CD14-positive monocyte (primary cell): ENCODE measurements around the gene CTSO. TPM values are rescaled to one million over a fixed set of nuclear protein-coding genes. Genes with fewer than 3 reads are reported as not detected.

Source experiments
- DNase-seq, 3 donors: peaks; one replicate each; pipeline ENCODE4 v3.0.0-alpha.2; 2011 to 2022
- H2AFZ ChIP-seq: 2 replicates; pipeline ENCODE4 v1.6.0; 2012; ENCODE audit warnings: mild to moderate bottlenecking, low read depth, low read length, inconsistent platforms; ENCODE audit not compliant: insufficient read depth, poor library complexity, severe bottlenecking
- H3K27ac ChIP-seq, 2 donors: 1 replicate in 1 of 2; 2 replicates in 1 of 2; pipeline ENCODE4 v1.5.1; 2012 to 2013; ENCODE audit warnings: low read length in 2 of 2, control low read depth in 1 of 2, inconsistent platforms in 1 of 2, low read depth in 1 of 2, mild to moderate bottlenecking in 1 of 2
- H3K27me3 ChIP-seq, 2 donors: one replicate each; pipeline versions ENCODE4 v1.6.0 to v1.6.1; 2011 to 2013; ENCODE audit warnings: low read length in 2 of 2; ENCODE audit not compliant: control insufficient read depth in 2 of 2, insufficient read depth in 2 of 2
- H3K36me3 ChIP-seq, 2 donors: replicated peaks in 1 of 2; 1 replicate in 1 of 2; 2 replicates in 1 of 2; pipeline versions ENCODE4 v1.5.1 to v1.6.1; 2012 to 2013; ENCODE audit warnings: low read length in 2 of 2, control low read depth in 1 of 2, inconsistent platforms in 1 of 2, mild to moderate bottlenecking in 1 of 2; ENCODE audit not compliant: insufficient read depth in 2 of 2, control insufficient read depth in 1 of 2
- H3K4me1 ChIP-seq, 2 donors: 1 replicate in 1 of 2; 2 replicates in 1 of 2; pipeline versions ENCODE4 v1.5.1 to v1.6.1; 2012 to 2013; ENCODE audit warnings: low read length in 2 of 2, control low read depth in 1 of 2, inconsistent platforms in 1 of 2, mild to moderate bottlenecking in 1 of 2, moderate library complexity in 1 of 2; ENCODE audit not compliant: insufficient read depth in 2 of 2, control insufficient read depth in 1 of 2
- H3K4me2 ChIP-seq: replicated peaks from 2 replicates; pipeline ENCODE3; 2012; ENCODE audit warnings: low read length, moderate library complexity, mild to moderate bottlenecking; ENCODE audit not compliant: poor library complexity, severe bottlenecking; ENCODE audit errors: extremely low read depth
- H3K4me3 ChIP-seq, 3 experiments: fragments of 200-600 bp in 1 of 3; sonication (generic) in 1 of 3; replicated peaks in 1 of 3; 1 replicate in 2 of 3; 2 replicates in 1 of 3; pipeline ENCODE4 v1.5.1; 2011 to 2013; ENCODE audit warnings: low read length in 3 of 3, mild to moderate bottlenecking in 3 of 3, control low read depth in 2 of 3, low read depth in 2 of 3, inconsistent platforms in 1 of 3, moderate library complexity in 1 of 3
- H3K79me2 ChIP-seq: 2 replicates; pipeline ENCODE4 v1.6.0; 2012; ENCODE audit warnings: mild to moderate bottlenecking, control low read depth, inconsistent platforms, low read length, moderate library complexity; ENCODE audit not compliant: insufficient read depth
- H3K9ac ChIP-seq: 2 replicates; pipeline ENCODE4 v1.6.0; 2017; ENCODE audit warnings: low read length, mild to moderate bottlenecking; ENCODE audit not compliant: insufficient read depth, poor library complexity, severe bottlenecking
- H3K9me3 ChIP-seq, 2 donors: replicated peaks in 1 of 2; 1 replicate in 1 of 2; 2 replicates in 1 of 2; pipeline versions ENCODE4 v1.5.1 to v1.6.1; 2012 to 2013; ENCODE audit warnings: low read length in 2 of 2, control low read depth in 1 of 2; ENCODE audit not compliant: control insufficient read depth in 1 of 2, insufficient read depth in 1 of 2
- H4K20me1 ChIP-seq: 2 replicates; pipeline ENCODE4 v1.6.0; 2012; ENCODE audit warnings: mild to moderate bottlenecking, low read length, control low read depth, moderate library complexity; ENCODE audit not compliant: insufficient read depth
- H3K27ac Mint-ChIP-seq, 7 donors: one replicate each; pipeline ENCODE4 v1.8.0; 2020; ENCODE audit warnings: mild to moderate bottlenecking in 7 of 7, mixed read lengths in 7 of 7, moderate library complexity in 6 of 7, inconsistent platforms in 2 of 7
- H3K27me3 Mint-ChIP-seq, 3 donors: one replicate each; pipeline ENCODE4 v1.8.0; 2021 to 2022; ENCODE audit warnings: low read depth in 3 of 3, mild to moderate bottlenecking in 3 of 3, mixed read lengths in 3 of 3, moderate library complexity in 3 of 3, inconsistent platforms in 1 of 3
- H3K36me3 Mint-ChIP-seq, 2 donors: one replicate each; pipeline ENCODE4 v1.8.0; 2020; ENCODE audit warnings: mixed read lengths in 2 of 2, inconsistent platforms in 1 of 2, mild to moderate bottlenecking in 1 of 2
- H3K4me1 Mint-ChIP-seq: one replicate; pipeline ENCODE4 v1.8.0; 2020; ENCODE audit warnings: mild to moderate bottlenecking, mixed read lengths
- H3K4me3 Mint-ChIP-seq, 2 donors: one replicate each; pipeline ENCODE4 v1.8.0; 2020; ENCODE audit warnings: mild to moderate bottlenecking in 2 of 2, mixed read lengths in 2 of 2, moderate library complexity in 1 of 2
- H3K9me3 Mint-ChIP-seq, 7 donors: one replicate each; pipeline ENCODE4 v1.8.0; 2020 to 2022; ENCODE audit warnings: mixed read lengths in 7 of 7, mild to moderate bottlenecking in 6 of 7, moderate library complexity in 6 of 7, inconsistent platforms in 2 of 7
- WGBS: methylation state at CpG from one replicate; pipeline ENCODE4 v1.1.5; 2013; ENCODE audit warnings: missing lambda C conversion rate; ENCODE audit not compliant: insufficient coverage; 5-methylcytosine and 5-hydroxymethylcytosine counted together
- intact Hi-C, 2 donors: fragments of 100-400 bp; cut with micrococcal nuclease; formaldehyde crosslinking; loops; one replicate each; pipeline versions ENCODE4 v1.15.0 to v1.15.1; 2023
- polyA plus RNA-seq, 3 donors: library from polyadenylated mRNA; depleted of rRNA in 1 of 3; unstranded in 2 of 3; stranded (reverse) in 1 of 3; fragments of 300-500 nt in 2 of 3; fragments of >200 nt in 1 of 3; fragmentation: Illumina TruSeq in 2 of 3; gene quantifications; 1 replicate in 2 of 3; 2 replicates in 1 of 3; pipeline ENCODE4 v1.2.3, GENCODE V29; 2012 to 2021
- TF ChIP-seq, protein P1 (sequence below): fragments of 200-600 bp; IDR thresholded peaks from one replicate; pipeline ENCODE4 v1.8.0; 2022; ENCODE audit warnings: antibody characterized with exemption, mild to moderate bottlenecking

The CTSO gene
- polyA plus RNA-seq, 3 donors = 18.6 to 49.1 (median 44.7) TPM

DNA sequence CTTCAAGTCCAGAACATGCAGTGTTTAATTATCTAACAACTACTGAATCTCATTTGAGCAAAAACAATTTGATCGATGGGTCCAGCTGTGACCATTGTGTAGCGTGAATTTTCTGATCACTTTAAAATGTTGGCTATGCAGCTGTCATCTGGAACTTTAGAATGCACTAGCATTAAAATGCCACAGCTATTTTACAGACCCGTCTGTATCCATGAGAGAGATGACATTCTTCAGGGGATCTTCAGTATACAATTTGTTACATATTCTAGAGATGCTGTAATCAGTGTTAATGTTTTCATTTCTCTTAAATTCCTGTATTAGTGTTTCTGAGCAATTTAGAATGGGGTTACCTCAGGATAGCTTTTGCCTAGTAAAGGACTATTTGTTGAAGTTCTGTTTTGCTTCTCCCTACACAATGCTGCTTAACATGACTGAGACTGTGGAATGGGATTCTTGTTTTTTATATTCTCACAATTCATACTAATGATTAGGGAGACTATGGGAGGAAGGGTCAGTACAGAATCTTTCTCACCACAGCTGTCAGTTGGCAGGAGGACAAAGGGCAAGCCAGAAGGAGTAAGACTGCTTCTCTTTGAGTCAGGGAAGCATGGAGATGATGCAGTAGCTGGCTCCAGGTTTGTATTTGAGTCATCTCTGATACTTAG, 13.2 kb upstream of the CTSO start:
- Histone ChIP-seq H3K36me3 (no peaks in the 10 kb centered on the region), H3K27ac (no peak overlapping the region), H3K4me1 (peaks cover 8 to 12% of the 10 kb centered on the region in 2 donors), H3K4me2 (no peak overlapping the region), H3K9ac (no peak overlapping the region), H2AFZ (no peak overlapping the region), H3K79me2 (no peaks in the 10 kb centered on the region), H3K9me3 (peaks cover 0 to 6% of the 10 kb centered on the region in 2 donors), H3K27me3 (no peaks in the 10 kb centered on the region), H3K4me3 (no peak overlapping the region), H4K20me1 (no peaks in the 10 kb centered on the region)
- TF ChIP-seq, protein P1, sequence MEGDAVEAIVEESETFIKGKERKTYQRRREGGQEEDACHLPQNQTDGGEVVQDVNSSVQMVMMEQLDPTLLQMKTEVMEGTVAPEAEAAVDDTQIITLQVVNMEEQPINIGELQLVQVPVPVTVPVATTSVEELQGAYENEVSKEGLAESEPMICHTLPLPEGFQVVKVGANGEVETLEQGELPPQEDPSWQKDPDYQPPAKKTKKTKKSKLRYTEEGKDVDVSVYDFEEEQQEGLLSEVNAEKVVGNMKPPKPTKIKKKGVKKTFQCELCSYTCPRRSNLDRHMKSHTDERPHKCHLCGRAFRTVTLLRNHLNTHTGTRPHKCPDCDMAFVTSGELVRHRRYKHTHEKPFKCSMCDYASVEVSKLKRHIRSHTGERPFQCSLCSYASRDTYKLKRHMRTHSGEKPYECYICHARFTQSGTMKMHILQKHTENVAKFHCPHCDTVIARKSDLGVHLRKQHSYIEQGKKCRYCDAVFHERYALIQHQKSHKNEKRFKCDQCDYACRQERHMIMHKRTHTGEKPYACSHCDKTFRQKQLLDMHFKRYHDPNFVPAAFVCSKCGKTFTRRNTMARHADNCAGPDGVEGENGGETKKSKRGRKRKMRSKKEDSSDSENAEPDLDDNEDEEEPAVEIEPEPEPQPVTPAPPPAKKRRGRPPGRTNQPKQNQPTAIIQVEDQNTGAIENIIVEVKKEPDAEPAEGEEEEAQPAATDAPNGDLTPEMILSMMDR = no peak
- H3K27ac Mint-ChIP-seq = no peak overlapping the region
- WGBS = 100% methylated on average over 2 of the region's 3 CpGs
- no peak for DNase-seq
- H3K4me3 Mint-ChIP-seq = no peak overlapping the region
- intact Hi-C loops = loop anchor here in 1 of 2 donors (10.0 kb wide), 1 partner anchor 1008 kb away; the partner anchor contains the start of gene PDGFC
- no peaks in the 10 kb centered on the region for H3K36me3 Mint-ChIP-seq
- peaks cover 0 to 8% (median 7%) of the 10 kb centered on the region in 7 donors for H3K9me3 Mint-ChIP-seq
- H3K27me3 Mint-ChIP-seq = peaks cover 0 to 3% (median 0%) of the 10 kb centered on the region in 3 donors
- H3K4me1 Mint-ChIP-seq = peaks cover 11% of the 10 kb centered on the region

DNA sequence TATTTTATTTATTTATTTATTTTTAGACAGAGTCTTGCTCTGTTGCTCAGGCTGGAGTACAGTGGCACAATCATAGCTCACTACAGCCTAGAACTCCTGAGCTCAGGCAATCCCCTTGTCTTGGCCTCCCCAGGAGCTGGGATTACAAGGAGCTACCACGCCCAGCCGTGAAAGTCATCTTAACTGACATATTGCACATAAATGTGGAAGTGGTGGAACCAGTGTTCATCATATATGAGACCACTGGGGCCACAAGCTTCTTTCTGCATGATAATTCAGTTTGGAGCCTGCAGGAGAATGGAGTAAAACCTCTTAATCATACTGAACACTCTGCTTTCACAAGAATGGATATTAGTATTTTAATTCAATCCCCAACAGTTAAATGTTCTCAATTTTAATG, 12.5 kb upstream of the CTSO start:
- no peak overlapping the region for H3K27ac Mint-ChIP-seq
- peaks cover 0 to 8% (median 7%) of the 10 kb centered on the region in 7 donors for H3K9me3 Mint-ChIP-seq
- Histone ChIP-seq H4K20me1 (no peaks in the 10 kb centered on the region), H3K4me2 (no peak overlapping the region), H3K27me3 (no peaks in the 10 kb centered on the region), H3K36me3 (no peaks in the 10 kb centered on the region), H3K27ac (no peak overlapping the region), H3K4me1 (peaks cover 8 to 12% of the 10 kb centered on the region in 2 donors), H3K9ac (no peak overlapping the region), H3K4me3 (no peak overlapping the region), H3K9me3 (peaks cover 0 to 6% of the 10 kb centered on the region in 2 donors), H2AFZ (no peak overlapping the region), H3K79me2 (no peaks in the 10 kb centered on the region)
- peaks cover 0 to 3% (median 0%) of the 10 kb centered on the region in 3 donors for H3K27me3 Mint-ChIP-seq
- TF ChIP-seq, protein P1 = no peak
- H3K36me3 Mint-ChIP-seq = no peaks in the 10 kb centered on the region
- no CpG with 5 or more reads among the region's 2 CpGs for WGBS
- peak in 1 of 3 donors; percentile 19 for DNase-seq
- H3K4me3 Mint-ChIP-seq = no peak overlapping the region
- intact Hi-C loops = loop anchor here in 1 of 2 donors (10.0 kb wide), 1 partner anchor 1009 kb away; the partner anchor contains the start of gene PDGFC
- H3K4me1 Mint-ChIP-seq = peaks cover 11% of the 10 kb centered on the region
